GM12872 (cell line): Measurements from ENCODE around the gene CES1.

ENCODE experiments used
- TF ChIP-seq, protein P1 (sequence below): IDR thresholded peaks from 3 replicates; pipeline ENCODE4 v1.5.1; 2011; ENCODE audit warnings: low read depth, mild to moderate bottlenecking, low read length, moderate library complexity; ENCODE audit not compliant: insufficient read depth

Gene CES1

GRCh38 chr16:55842369-55843104 is 9.6 kb upstream of the CES1 start:
- TF ChIP-seq, protein P1, sequence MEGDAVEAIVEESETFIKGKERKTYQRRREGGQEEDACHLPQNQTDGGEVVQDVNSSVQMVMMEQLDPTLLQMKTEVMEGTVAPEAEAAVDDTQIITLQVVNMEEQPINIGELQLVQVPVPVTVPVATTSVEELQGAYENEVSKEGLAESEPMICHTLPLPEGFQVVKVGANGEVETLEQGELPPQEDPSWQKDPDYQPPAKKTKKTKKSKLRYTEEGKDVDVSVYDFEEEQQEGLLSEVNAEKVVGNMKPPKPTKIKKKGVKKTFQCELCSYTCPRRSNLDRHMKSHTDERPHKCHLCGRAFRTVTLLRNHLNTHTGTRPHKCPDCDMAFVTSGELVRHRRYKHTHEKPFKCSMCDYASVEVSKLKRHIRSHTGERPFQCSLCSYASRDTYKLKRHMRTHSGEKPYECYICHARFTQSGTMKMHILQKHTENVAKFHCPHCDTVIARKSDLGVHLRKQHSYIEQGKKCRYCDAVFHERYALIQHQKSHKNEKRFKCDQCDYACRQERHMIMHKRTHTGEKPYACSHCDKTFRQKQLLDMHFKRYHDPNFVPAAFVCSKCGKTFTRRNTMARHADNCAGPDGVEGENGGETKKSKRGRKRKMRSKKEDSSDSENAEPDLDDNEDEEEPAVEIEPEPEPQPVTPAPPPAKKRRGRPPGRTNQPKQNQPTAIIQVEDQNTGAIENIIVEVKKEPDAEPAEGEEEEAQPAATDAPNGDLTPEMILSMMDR, result peak; percentile 58

- TF ChIP-seq, protein P1, result no peak
Observed at GRCh38 chr16:55839115-55839514, 6.2 kb upstream of the CES1 start.

DNA sequence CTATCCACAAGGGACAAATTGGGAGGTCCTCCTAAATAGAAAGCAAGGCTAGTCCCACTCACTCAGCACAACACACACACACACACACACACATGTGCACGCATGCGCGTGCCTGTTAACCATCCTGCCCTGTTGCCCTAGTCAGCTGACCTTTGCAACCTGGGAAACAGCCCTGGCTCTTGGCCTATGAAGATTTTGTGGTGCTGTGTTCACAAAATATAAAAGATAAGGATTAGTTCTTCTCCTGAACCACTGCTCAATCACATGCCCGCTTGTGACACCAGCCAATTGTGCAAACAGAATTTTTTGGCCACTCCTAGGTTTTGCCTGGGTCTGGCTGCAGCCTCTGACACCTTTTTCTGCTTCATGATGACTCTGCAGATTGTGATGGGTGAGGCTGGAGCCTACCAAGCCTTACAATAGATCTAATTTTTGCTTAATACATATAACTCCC is 3.3 kb upstream of the CES1 start:
- TF ChIP-seq, protein P1, result no peak

DNA sequence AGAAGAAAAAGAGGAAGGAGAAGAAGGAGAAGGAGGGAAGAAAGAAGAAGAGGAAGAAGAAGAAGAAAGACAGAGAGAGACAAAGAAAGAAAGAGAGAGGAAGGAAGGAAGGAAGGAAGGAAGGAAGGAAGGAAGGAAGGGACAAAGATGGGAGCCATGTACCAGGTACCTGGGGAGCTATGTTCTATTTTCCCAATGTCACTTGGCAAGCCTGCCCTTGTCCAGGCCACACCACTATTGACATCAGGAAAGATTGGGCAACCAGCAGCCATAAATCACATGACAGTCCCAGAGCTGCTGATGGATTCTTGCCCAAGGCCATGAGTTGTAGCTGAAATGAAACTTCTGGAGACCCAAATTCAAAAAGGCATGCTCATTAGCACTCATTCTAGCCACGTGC is 2.7 kb upstream of the CES1 start:
- TF ChIP-seq, protein P1, result no peak

DNA sequence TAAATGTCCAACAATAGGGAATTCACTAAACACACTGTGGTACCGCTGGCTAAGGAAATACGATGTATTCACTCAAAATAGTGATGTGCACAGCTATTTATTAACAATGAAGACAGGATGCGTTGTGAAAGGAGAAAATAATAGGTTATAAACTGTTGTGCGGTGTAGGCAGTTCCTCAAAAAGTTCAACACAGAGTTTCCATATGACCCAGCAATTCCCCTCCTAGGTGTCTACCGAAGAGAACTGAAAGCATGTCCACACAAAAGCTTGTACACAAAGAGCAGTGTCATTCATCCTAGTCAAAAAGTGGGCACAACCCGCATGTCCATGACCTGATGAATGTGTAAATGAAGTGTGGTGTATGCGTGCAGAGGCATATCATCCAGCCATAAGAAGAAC is 1.2 kb upstream of the CES1 start:
- TF ChIP-seq, protein P1, result no peak

- TF ChIP-seq, protein P1, result no peak
Observed at GRCh38 chr16:55832425-55832772, 497 bp downstream of the CES1 start.

GRCh38 chr16:55830658-55831294 is 2.1 kb downstream of the CES1 start:
- TF ChIP-seq, protein P1, result no peak
